Fibroblast of lung (primary cell): Measurements from ENCODE around the gene FUCA1. TPM values are rescaled to one million over a fixed set of nuclear protein-coding genes. Genes with fewer than 3 reads are reported as not detected.

Experiments
- DNase-seq, 2 donors: peaks; one replicate each; pipeline versions ENCODE4 v3.0.0 to v3.0.0-alpha.2; 2010; ENCODE audit warnings: low read depth in 2 of 2
- H2AFZ ChIP-seq: 2 replicates; pipeline ENCODE4 v1.5.1; 2012; ENCODE audit warnings: low read length, control low read depth, inconsistent platforms
- H3K27ac ChIP-seq: 2 replicates; pipeline ENCODE4 v1.5.1; 2011; ENCODE audit warnings: low read length, control low read depth; ENCODE audit not compliant: insufficient read depth
- H3K27me3 ChIP-seq: 2 replicates; pipeline ENCODE4 v1.5.1; 2011; ENCODE audit warnings: mild to moderate bottlenecking, low read length; ENCODE audit not compliant: control insufficient read depth, insufficient read depth
- H3K36me3 ChIP-seq: 2 replicates; pipeline ENCODE4 v1.5.1; 2011; ENCODE audit warnings: low read length; ENCODE audit not compliant: control insufficient read depth, insufficient read depth
- H3K4me1 ChIP-seq: 2 replicates; pipeline ENCODE4 v1.5.1; 2011; ENCODE audit warnings: low read length; ENCODE audit not compliant: control insufficient read depth, insufficient read depth; ENCODE audit errors: extremely low read depth
- H3K4me2 ChIP-seq: 2 replicates; pipeline ENCODE4 v1.5.1; 2011; ENCODE audit warnings: low read length, control low read depth; ENCODE audit not compliant: insufficient read depth; ENCODE audit errors: extremely low read depth
- H3K4me3 ChIP-seq, 4 experiments: fragments of 200-600 bp in 1 of 4; sonication (generic) in 1 of 4; replicated peaks in 1 of 4; 2 replicates each; pipeline ENCODE4 v1.5.1; 2011 to 2016; ENCODE audit warnings: low read length in 4 of 4, low read depth in 3 of 4, mild to moderate bottlenecking in 3 of 4, control low read depth in 2 of 4, inconsistent platforms in 1 of 4, mixed read lengths in 1 of 4; ENCODE audit not compliant: insufficient read depth in 1 of 4; ENCODE audit errors: control extremely low read depth in 1 of 4
- H3K79me2 ChIP-seq: 2 replicates; pipeline ENCODE4 v1.5.1; 2012; ENCODE audit warnings: mild to moderate bottlenecking, low read length, inconsistent platforms; ENCODE audit not compliant: control insufficient read depth, insufficient read depth
- H3K9ac ChIP-seq: 2 replicates; pipeline ENCODE4 v1.5.1; 2011; ENCODE audit warnings: mild to moderate bottlenecking, low read length, control low read depth; ENCODE audit not compliant: insufficient read depth
- H3K9me3 ChIP-seq: 2 replicates; pipeline ENCODE4 v1.5.1; 2012; ENCODE audit warnings: low read depth, low read length; ENCODE audit not compliant: control insufficient read depth, insufficient read depth
- H4K20me1 ChIP-seq: 2 replicates; pipeline ENCODE4 v1.5.1; 2011; ENCODE audit warnings: low read length; ENCODE audit not compliant: control insufficient read depth, insufficient read depth; ENCODE audit errors: extremely low read depth
- CTCF ChIP-seq, 2 donors: IDR thresholded peaks in 1 of 2; conservative IDR thresholded peaks in 1 of 2; 1 replicate in 1 of 2; 2 replicates in 1 of 2; pipeline ENCODE4 v1.5.1; 2011 to 2012; ENCODE audit warnings: low read length in 2 of 2, control low read depth in 1 of 2, inconsistent platforms in 1 of 2, low read depth in 1 of 2, mild to moderate bottlenecking in 1 of 2
- EZH2 ChIP-seq: IDR thresholded peaks from 2 replicates; pipeline ENCODE4 v1.5.1; 2012; ENCODE audit warnings: low read length, control low read depth, mild to moderate bottlenecking; ENCODE audit errors: missing control alignments
- polyA plus RNA-seq, 2 donors: library from polyadenylated mRNA; depleted of rRNA in 1 of 2; stranded (reverse) in 1 of 2; unstranded in 1 of 2; fragments of >200 nt; gene quantifications; 2 replicates each; pipeline ENCODE4 v1.2.1, GENCODE V29; 2011 to 2012; ENCODE audit warnings: missing spikeins in 1 of 2
- total RNA-seq: library from RNA; depleted of rRNA; stranded (reverse); fragments of >200 nt; gene quantifications from 2 replicates; pipeline ENCODE4 v1.2.1, GENCODE V29; 2014

Gene FUCA1
- total and polyA plus RNA-seq, 2 donors (not counting 1 experiment from before 2014, with no cell fraction given), result 4.1 to 9.7 TPM

DNA sequence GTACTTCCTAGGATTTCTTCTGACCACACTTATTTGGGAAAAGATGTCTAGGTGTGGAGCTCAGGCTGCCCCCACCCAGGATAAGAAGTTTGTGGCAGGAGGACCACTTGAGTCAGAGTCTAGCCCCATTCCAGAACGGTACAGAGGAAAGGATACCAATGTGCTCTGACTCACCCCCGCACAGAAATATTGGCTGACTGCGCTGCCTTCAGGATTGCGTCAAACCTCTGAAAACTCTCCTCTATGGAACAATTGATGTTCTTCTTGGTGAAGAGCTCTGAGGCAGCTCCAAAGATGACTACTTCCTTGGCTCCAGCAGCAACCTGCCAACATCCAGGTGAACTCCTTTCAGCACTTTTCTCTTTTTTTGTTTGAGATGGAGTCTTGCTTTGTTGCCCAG is 54.1 kb downstream of the FUCA1 start:
- no peak for TF ChIP-seq EZH2
- no peak for TF ChIP-seq CTCF (conservative IDR thresholded peaks at IDR 0.05 in 1 of 2, IDR thresholded peaks at IDR 0.05 in 1 of 2; ENCODE audit: low read depth in 1 of 2, low read length in 2 of 2)
- Histone ChIP-seq H3K27me3 (no peaks in the 10 kb centered on the region), H2AFZ (no peak overlapping the region), H3K79me2 (no peaks in the 10 kb centered on the region), H4K20me1 (no peaks in the 10 kb centered on the region), H3K4me3 (no peak overlapping the region), H3K4me2 (no peak overlapping the region), H3K4me1 (no peaks in the 10 kb centered on the region), H3K27ac (no peak overlapping the region), H3K9me3 (no peaks in the 10 kb centered on the region), H3K36me3 (peaks cover 8% of the 10 kb centered on the region), H3K9ac (no peak overlapping the region)
- DNase-seq, result peak in 1 of 2 donors; percentile 33

DNA sequence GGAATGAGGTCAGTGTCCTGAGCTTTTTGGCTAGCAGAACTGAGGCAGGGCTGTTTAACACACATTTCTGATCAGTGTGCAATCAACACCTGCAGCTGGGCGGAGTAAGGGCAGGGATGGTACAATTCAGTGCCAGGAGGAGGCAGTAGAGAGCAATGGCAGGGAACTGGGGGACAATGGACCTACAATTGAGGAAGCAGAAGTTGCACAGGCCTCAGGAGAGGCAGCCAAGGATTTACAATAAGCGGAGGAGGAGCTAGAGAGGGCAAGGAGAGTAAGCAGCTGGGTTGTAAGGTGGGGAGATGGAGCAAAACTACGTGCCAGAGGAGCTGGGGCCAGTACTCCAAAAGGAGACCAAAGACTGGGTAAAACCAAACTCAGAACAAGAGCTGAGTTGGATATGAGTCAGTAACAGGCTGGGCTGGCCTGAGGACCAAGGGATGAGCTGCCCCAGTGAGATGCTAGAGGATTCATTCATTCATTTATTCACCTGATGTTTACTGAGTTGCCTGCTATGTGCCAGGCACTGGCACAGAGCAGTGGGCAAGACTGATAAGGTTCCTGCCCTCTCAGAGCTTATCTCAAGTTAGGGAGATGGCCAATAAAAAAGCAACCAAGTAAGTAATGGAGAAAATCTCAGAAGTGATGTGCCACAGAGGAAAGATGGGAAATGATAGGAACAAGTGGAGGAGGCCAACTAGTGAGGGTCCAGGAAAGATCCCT is 57.1 kb downstream of the FUCA1 start:
- no peak overlapping the region for H3K4me3 ChIP-seq
- H3K9ac ChIP-seq, result no peak overlapping the region
- no peaks in the 10 kb centered on the region for H4K20me1 ChIP-seq
- peak in 1 of 2 donors; percentile 25 for DNase-seq
- no peak overlapping the region for H3K4me2 ChIP-seq
- no peaks in the 10 kb centered on the region for H3K4me1 ChIP-seq
- H3K79me2 ChIP-seq, result no peaks in the 10 kb centered on the region
- H3K27ac ChIP-seq, result no peak overlapping the region
- H3K9me3 ChIP-seq, result no peaks in the 10 kb centered on the region
- TF ChIP-seq CTCF (conservative IDR thresholded peaks at IDR 0.05 in 1 of 2, IDR thresholded peaks at IDR 0.05 in 1 of 2; ENCODE audit: low read depth in 1 of 2, low read length in 2 of 2) (peak; percentile 45 to 69), EZH2 (no peak)
- H2AFZ ChIP-seq, result no peak overlapping the region
- peaks cover 5% of the 10 kb centered on the region for H3K36me3 ChIP-seq
- H3K27me3 ChIP-seq, result no peaks in the 10 kb centered on the region

DNA sequence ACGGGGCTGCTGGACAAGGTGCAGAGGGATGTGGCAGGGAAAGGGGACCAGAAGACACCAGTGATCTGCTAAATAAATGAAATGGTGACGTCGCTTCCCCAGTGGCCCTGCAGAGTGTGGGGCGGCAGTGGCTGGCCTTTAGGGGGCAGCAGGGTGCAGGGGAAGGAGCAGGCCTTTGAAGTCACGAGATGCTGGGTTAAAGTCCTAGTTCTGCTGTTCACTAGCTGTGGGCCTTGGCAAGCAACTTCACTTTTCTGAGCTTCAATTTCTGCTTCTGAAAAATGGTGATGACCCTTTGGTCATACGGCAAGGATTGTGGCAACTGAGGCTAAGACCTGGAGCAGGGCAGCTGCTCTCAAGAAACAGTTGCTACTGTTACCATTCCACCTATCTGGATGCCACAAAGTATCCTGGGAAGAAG is 58.3 kb downstream of the FUCA1 start:
- H3K27me3 ChIP-seq, result no peaks in the 10 kb centered on the region
- H3K4me2 ChIP-seq, result no peak overlapping the region
- peak; percentile 52 to 62 for DNase-seq
- no peaks in the 10 kb centered on the region for H3K4me1 ChIP-seq
- H3K79me2 ChIP-seq, result no peaks in the 10 kb centered on the region
- H3K36me3 ChIP-seq, result peaks cover 5% of the 10 kb centered on the region
- no peak overlapping the region for H2AFZ ChIP-seq
- no peak overlapping the region for H3K9ac ChIP-seq
- H3K4me3 ChIP-seq, result no peak overlapping the region
- no peaks in the 10 kb centered on the region for H4K20me1 ChIP-seq
- no peak overlapping the region for H3K27ac ChIP-seq
- no peaks in the 10 kb centered on the region for H3K9me3 ChIP-seq
- TF ChIP-seq EZH2 (no peak), CTCF (conservative IDR thresholded peaks at IDR 0.05 in 1 of 2, IDR thresholded peaks at IDR 0.05 in 1 of 2; ENCODE audit: low read depth in 1 of 2, low read length in 2 of 2) (peak; percentile 63 to 77)
